HepG2 (cell line): ENCODE results near the gene TBC1D32. TPM values are rescaled to one million over a fixed set of nuclear protein-coding genes. Genes with fewer than 3 reads are reported as not detected.

ENCODE experiments used
- DRAP1 ChIP-seq: IDR thresholded peaks from 2 replicates; pipeline ENCODE4 v1.6.1; 2016; ENCODE audit warnings: missing genetic modification reagents, missing compliant biosample characterization
- FOXA3 ChIP-seq: IDR thresholded peaks from 2 replicates; pipeline ENCODE4 v1.6.1; 2016; ENCODE audit warnings: missing genetic modification reagents, missing compliant biosample characterization
- FOXM1 ChIP-seq: sonication (generic); formaldehyde crosslinking; IDR thresholded peaks from 2 replicates; pipeline ENCODE4 v1.5.0; 2020; ENCODE audit warnings: missing genetic modification reagents
- HHEX ChIP-seq: IDR thresholded peaks from 2 replicates; pipeline ENCODE4 v1.6.1; 2016; ENCODE audit warnings: control low read depth
- HMG20A ChIP-seq: IDR thresholded peaks from 2 replicates; pipeline ENCODE4 v1.6.1; 2016; ENCODE audit warnings: borderline replicate concordance
- HOXA5 ChIP-seq: sonication (generic); formaldehyde crosslinking; IDR thresholded peaks from 2 replicates; pipeline ENCODE4 v1.4.0; 2020; ENCODE audit warnings: missing genetic modification reagents
- MAFF ChIP-seq: IDR thresholded peaks from 2 replicates; pipeline ENCODE4 v1.6.1; 2011; ENCODE audit warnings: low read depth, low read length, improper control_type of control experiment
- PAWR ChIP-seq: sonication (generic); formaldehyde crosslinking; IDR thresholded peaks from 2 replicates; pipeline ENCODE4 v1.4.0; 2020; ENCODE audit warnings: missing genetic modification reagents, mild to moderate bottlenecking, borderline replicate concordance
- RBFOX2 ChIP-seq: fragments of 200-400 bp; formaldehyde crosslinking; IDR thresholded peaks from 2 replicates; pipeline ENCODE4 v1.6.1; 2017; ENCODE audit warnings: low read depth, mild to moderate bottlenecking, low read length
- RFXANK ChIP-seq: IDR thresholded peaks from 2 replicates; pipeline ENCODE4 v1.6.1; 2016
- SCMH1 ChIP-seq: sonication (generic); formaldehyde crosslinking; IDR thresholded peaks from 2 replicates; pipeline ENCODE4 v1.9.0; 2021; ENCODE audit warnings: missing genetic modification reagents, mild to moderate bottlenecking, borderline replicate concordance
- SKIL ChIP-seq: sonication (generic); formaldehyde crosslinking; IDR thresholded peaks from 2 replicates; pipeline ENCODE4 v1.8.0; 2022; ENCODE audit warnings: missing genetic modification reagents, mild to moderate bottlenecking, moderate library complexity, borderline replicate concordance
- TAF1 ChIP-seq: sonication (generic); formaldehyde crosslinking; IDR thresholded peaks from 2 replicates; pipeline ENCODE4 v1.4.0; 2020; ENCODE audit warnings: missing genetic modification reagents
- ZBTB40 ChIP-seq, 2 experiments: fragments of 450-650 bp in 1 of 2; sonication (generic) in 1 of 2; formaldehyde crosslinking in 1 of 2; IDR thresholded peaks; 2 replicates each; pipeline versions ENCODE4 v1.6.1 to v1.8.0; 2016 to 2022; ENCODE audit warnings: antibody characterized with exemption in 1 of 2, mild to moderate bottlenecking in 1 of 2, missing genetic modification reagents in 1 of 2
- ZNF160 ChIP-seq: sonication (generic); formaldehyde crosslinking; IDR thresholded peaks from 2 replicates; pipeline ENCODE4 v1.8.0; 2022; ENCODE audit warnings: mild to moderate bottlenecking, inconsistent platforms, missing genetic modification reagents
- ZNF501 ChIP-seq: sonication (generic); formaldehyde crosslinking; IDR thresholded peaks from 2 replicates; pipeline ENCODE4 v1.5.1; 2020; ENCODE audit warnings: mild to moderate bottlenecking, moderate library complexity, missing genetic modification reagents
- ZNF556 ChIP-seq: sonication (generic); formaldehyde crosslinking; IDR thresholded peaks from 2 replicates; pipeline ENCODE4 v1.4.0; 2020; ENCODE audit warnings: mild to moderate bottlenecking, missing genetic modification reagents, borderline replicate concordance
- ZNF670 ChIP-seq: sonication (generic); formaldehyde crosslinking; IDR thresholded peaks from 2 replicates; pipeline ENCODE4 v1.8.0; 2022; ENCODE audit warnings: mild to moderate bottlenecking, missing genetic modification reagents, borderline replicate concordance
- ZSCAN9 ChIP-seq: IDR thresholded peaks from 2 replicates; pipeline ENCODE4 v1.6.1; 2016; ENCODE audit warnings: borderline replicate concordance
- polyA plus RNA-seq, 8 experiments: library from polyadenylated mRNA; depleted of rRNA in 3 of 8; stranded (reverse) in 7 of 8; unstranded in 1 of 8; fragments of >200 nt; fragmentation: Illumina TruSeq in 4 of 8; extraction: Trizol in 4 of 8; gene quantifications; 2 replicates each; pipeline versions ENCODE4 v1.2.1 to v1.2.3, GENCODE V29; 2011 to 2016; ENCODE audit warnings: low read depth in 4 of 8, missing spikeins in 1 of 8, mixed read lengths in 1 of 8; ENCODE audit not compliant: insufficient read depth in 1 of 8
- total RNA-seq, 5 experiments: library from RNA; depleted of rRNA; stranded (reverse); fragments of >200 nt; fragmentation: Illumina TruSeq; extraction: Trizol; gene quantifications; 2 replicates each; pipeline ENCODE4 v1.2.3, GENCODE V29; 2016; ENCODE audit warnings: low read depth in 1 of 5

TBC1D32 gene
- total and polyA plus RNA-seq, 2 of the 13 experiments (the other 11 are each of a cell fraction or from before 2014, with no cell fraction given): 2.0 to 4.8 TPM

- TF ChIP-seq ZNF670 (CRISPR knock-in tag): 0 out of 2 replicates have a peak, but pooled peaks have one; percentile 64
- TF ChIP-seq ZSCAN9 (CRISPR knock-in tag): no peak
- no peak; the same call in 1 of the 2 replicates for TF ChIP-seq ZNF556
- TF ChIP-seq RFXANK (CRISPR knock-in tag): peak; percentile 74; the same call in 1 of the 2 replicates
- peak; percentile 57 for TF ChIP-seq DRAP1 (CRISPR knock-in tag)
- TF ChIP-seq HOXA5 (CRISPR knock-in tag): no peak; the same call in 1 of the 2 replicates
- no peak for TF ChIP-seq HHEX
- peak; percentile 63 for TF ChIP-seq FOXA3 (CRISPR knock-in tag)
- TF ChIP-seq MAFF: no peak
- peak; percentile 97 for TF ChIP-seq ZNF501 (CRISPR knock-in tag)
- no peak for TF ChIP-seq FOXM1 (CRISPR knock-in tag)
- TF ChIP-seq PAWR (CRISPR knock-in tag): no peak
- TF ChIP-seq ZNF160 (CRISPR knock-in tag): peak; percentile 35; the same call in 1 of the 2 replicates
- peak; percentile 76 for TF ChIP-seq TAF1
- TF ChIP-seq SKIL (CRISPR knock-in tag): peak; percentile 29; the same call in 1 of the 2 replicates
- no peak for TF ChIP-seq SCMH1 (CRISPR knock-in tag)
- peak; percentile 82 for TF ChIP-seq RBFOX2
- TF ChIP-seq HMG20A (CRISPR knock-in tag): no peak
- TF ChIP-seq ZBTB40 (IDR thresholded peaks at IDR 0.05): no peak
- peak; percentile 92 for TF ChIP-seq ZBTB40 (CRISPR knock-in tag; IDR thresholded peaks at IDR 0.05)
These were observed at the start of gene TBC1D32 (continued) for GRCh38 chr6:121334299-121335086.
